Ovary (tissue), 3 donors: Measurements from ENCODE around the gene DCAF7.

Experiments
- POLR2A ChIP-seq: fragments of 450-650 bp; IDR thresholded peaks from one replicate; pipeline ENCODE4 v1.6.1; 2017; ENCODE audit warnings: antibody characterized with exemption, mild to moderate bottlenecking, moderate library complexity
- TF ChIP-seq, protein P1 (sequence below), 3 donors: fragments of 450-650 bp in 2 of 3; fragments of 200-600 bp in 1 of 3; IDR thresholded peaks; one replicate each; pipeline versions ENCODE4 v1.5.1 to v1.8.0; 2016 to 2022; ENCODE audit warnings: antibody characterized with exemption in 3 of 3, mild to moderate bottlenecking in 1 of 3
- donor health status: DM: no; HTN: no; CAD: no.

DNA sequence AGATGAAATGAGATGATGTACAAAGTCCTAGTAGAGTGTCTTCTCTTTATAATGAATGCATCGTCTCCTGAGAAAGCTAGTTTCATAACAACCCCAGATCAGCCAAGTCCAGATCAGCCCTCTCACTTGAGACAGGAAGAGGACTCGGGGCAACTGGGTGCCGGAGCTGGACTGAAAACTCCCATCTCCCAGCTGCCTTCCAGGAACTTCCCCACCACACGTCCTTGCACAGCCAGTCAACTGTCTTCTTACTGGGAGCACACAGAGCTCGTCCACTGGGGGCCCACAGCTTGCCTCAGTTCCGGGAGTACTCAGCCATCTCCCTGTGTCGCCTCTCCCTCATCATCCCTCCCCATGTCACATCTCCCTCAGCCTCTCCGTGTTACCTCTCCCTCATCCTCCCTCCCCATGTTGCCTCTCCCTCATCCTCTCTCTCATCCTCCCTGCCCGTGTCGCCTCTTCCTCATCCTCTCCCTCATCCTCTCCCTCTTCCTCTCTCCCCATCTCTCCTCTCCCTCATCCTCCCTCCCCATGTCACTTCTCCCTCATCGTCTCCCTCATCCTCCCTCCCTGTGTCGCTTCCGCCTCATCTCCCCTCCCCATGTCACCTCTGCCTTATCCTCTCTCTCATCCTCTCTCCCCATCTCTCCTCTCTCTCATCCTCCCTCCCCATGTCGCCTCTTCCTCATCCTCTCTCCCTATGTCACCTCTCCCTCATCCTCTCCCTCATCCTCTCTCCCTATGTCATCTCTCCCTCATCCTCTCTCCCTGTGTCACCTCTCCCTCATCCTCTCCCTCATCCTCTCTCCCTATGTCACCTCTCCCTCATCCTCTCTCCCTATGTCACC lies 49.5 kb upstream of the DCAF7 start:
- TF ChIP-seq, protein P1, sequence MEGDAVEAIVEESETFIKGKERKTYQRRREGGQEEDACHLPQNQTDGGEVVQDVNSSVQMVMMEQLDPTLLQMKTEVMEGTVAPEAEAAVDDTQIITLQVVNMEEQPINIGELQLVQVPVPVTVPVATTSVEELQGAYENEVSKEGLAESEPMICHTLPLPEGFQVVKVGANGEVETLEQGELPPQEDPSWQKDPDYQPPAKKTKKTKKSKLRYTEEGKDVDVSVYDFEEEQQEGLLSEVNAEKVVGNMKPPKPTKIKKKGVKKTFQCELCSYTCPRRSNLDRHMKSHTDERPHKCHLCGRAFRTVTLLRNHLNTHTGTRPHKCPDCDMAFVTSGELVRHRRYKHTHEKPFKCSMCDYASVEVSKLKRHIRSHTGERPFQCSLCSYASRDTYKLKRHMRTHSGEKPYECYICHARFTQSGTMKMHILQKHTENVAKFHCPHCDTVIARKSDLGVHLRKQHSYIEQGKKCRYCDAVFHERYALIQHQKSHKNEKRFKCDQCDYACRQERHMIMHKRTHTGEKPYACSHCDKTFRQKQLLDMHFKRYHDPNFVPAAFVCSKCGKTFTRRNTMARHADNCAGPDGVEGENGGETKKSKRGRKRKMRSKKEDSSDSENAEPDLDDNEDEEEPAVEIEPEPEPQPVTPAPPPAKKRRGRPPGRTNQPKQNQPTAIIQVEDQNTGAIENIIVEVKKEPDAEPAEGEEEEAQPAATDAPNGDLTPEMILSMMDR (IDR thresholded peaks at IDR 0.05), result no peak
- TF ChIP-seq POLR2A, result no peak
